HG02885 (cell line): ENCODE measurements around the gene BIRC6.
"Not testable (repeated sequence)": the region's sequence is repeated elsewhere in the genome, so short reads cannot be mapped to it uniquely, and the experiment has no call there.

ENCODE experiments used
- ATAC-seq: cut with Tn5 transposase; IDR thresholded peaks from one replicate; pipeline ENCODE4 v1.9.1; 2021; ENCODE audit warnings: mild to moderate bottlenecking; ENCODE audit not compliant: unreplicated experiment, poor library complexity

Gene BIRC6

GRCh38 chr2:32356681-32357317 is at the start of gene BIRC6:
TSS of gene BIRC6 (plus strand) at chr2:32357023. CDS start at chr2:32357162, 139 bp downstream.
- peak; percentile 88 for ATAC-seq

GRCh38 chr2:32310577-32310976 is 46.2 kb upstream of the BIRC6 start:
- no peak for ATAC-seq

- ATAC-seq: no peak
Measured at GRCh38 chr2:32314886-32315285, 41.9 kb upstream of the BIRC6 start.

DNA sequence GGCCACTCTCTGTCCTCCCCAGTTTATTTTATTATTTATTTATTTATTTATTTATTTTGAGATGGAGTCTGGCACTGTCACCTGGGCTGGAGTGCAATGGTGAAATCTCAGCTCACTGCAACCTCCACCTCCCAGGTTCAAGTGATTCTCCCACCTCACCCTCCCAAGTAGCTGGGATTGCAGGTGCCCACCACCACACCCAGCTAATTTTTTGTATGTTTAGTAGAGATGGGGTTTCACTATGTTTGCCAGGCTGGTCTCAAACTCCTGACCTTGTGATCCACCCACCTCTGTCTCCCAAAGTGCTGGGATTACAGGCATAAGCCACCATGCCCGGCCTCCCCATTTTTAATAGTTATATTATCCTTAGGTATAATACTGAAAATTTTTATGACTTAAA is 28.1 kb upstream of the BIRC6 start:
- not testable (repeated sequence) for ATAC-seq

GRCh38 chr2:32329180-32329980 is 27.4 kb upstream of the BIRC6 start:
- not testable (repeated sequence) for ATAC-seq

DNA sequence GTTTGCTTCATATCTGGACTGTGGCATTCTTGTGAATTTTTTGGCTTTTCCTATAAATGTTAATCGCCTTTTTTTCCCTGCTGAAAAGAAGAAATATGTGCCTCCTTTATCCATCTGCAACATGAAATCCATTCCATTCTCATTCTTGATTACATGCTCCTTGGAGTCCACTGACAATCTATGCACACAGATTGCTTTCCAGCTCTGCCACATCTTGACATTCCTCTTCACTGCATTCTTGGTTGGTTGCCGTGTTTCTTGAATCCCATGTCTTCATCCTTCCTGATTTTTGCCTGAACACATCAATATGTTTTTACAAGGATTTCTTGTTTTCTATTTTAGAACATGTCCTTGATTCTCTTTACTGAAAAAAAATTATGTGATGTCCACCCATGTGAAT is 26.7 kb upstream of the BIRC6 start:
- ATAC-seq: no peak

- ATAC-seq: no peak
Measured at GRCh38 chr2:32342801-32343200, 14.0 kb upstream of the BIRC6 start.

- not testable (repeated sequence) for ATAC-seq
Measured at GRCh38 chr2:32350797-32351196, 6.0 kb upstream of the BIRC6 start.

DNA sequence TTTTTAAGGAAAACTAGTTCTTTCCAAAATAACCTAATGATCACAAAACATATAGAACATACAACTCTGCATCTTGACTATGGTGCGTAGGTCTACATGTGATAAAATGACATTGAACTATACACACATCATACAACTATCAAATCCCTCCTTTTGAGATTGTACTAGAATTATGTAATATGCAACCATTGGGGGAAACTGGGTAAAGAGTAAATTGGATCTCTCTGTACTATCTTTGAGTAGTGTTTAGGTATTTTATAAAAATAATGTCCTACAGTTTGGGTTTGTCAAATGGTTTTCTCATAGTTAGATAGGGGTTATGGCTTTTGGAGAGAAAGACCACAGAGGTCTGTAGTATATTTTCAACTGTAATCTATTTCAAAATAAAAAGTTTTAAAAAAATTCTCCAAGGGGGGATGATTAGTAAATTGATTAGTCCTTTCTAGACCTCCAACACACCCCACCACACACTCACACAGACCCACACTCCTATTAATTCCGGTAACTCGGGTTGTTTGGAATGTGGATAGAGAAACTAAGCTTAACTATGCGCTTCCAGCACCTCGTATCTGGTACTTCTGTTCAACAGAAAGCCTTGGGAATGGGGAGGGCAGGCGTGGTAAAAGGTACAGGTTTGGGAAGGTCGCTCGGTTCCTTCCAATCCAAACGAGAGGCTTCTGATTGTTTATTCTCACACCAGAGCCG is 695 bp upstream of the BIRC6 start:
- ATAC-seq: no peak

GRCh38 chr2:32357318-32358110 is 691 bp downstream of the BIRC6 start:
- ATAC-seq: peak; percentile 7

DNA sequence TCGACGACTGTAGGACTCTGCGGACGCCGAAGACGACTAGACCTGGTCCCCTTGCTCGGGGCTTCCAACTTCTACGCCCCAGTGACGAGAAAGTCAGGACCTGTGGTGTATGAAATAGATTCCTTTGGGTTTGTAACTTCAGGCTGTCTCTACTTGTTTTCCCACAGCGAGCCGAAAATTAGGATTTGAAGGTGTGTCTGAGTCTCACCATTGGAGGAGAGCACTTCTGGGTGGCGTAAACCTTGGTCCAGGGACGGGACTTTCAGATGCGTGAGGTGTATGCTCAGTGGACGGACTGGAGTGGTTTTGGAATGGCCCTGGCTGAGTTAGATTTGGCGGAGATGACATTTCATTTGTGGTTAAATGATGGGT is 1.3 kb downstream of the BIRC6 start:
- ATAC-seq: no peak

DNA sequence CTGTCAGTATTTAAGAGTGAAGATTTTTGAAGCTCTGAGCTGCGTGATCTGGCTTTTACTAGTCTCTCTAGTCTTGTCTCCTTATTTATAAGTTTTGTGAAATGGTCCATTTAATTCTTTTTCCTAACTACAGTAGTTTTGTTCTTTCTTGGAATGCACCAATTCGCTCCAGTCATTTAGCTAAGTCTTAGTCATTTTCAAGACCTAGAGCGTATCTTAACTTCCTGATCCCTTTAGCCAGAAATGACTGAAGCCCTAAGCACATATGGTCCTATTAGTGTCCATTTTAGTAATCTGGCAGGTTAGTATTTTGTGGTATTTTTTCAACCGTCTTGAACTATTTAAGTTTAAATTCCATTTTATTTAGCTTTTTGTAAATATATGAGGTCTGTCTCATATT is 3.6 kb downstream of the BIRC6 start:
- no peak for ATAC-seq

DNA sequence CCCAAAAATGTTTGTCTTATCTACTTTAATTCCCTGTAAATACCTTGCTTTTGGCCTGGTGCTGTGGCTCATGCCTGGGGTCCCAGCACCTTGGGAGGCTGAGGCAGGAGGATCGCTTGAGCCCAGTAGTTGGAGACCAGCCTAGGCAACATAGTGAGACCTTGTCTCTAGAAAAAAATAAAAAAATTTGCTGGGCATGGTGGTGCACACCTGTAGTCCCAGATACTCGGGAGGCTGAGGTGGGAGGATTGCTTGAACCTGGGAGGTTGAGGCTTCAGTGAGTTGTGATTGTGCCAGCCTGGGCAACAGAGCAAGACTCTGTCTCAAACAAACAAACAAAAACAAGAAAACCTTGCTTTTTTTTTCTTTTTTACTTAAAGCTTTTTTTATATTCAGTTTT is 6.2 kb downstream of the BIRC6 start:
- not testable (repeated sequence) for ATAC-seq

GRCh38 chr2:32363597-32363996 is 6.8 kb downstream of the BIRC6 start:
- ATAC-seq: no peak

- not testable (repeated sequence) for ATAC-seq
Measured at GRCh38 chr2:32364290-32364689, 7.5 kb downstream of the BIRC6 start.

GRCh38 chr2:32365679-32366078 is 8.9 kb downstream of the BIRC6 start:
- ATAC-seq: not testable (repeated sequence)

GRCh38 chr2:32366595-32366994 is 9.8 kb downstream of the BIRC6 start:
- ATAC-seq: no peak

- ATAC-seq: no peak
Measured at GRCh38 chr2:32369222-32369621, 12.4 kb downstream of the BIRC6 start.

GRCh38 chr2:32370942-32371341 is 14.1 kb downstream of the BIRC6 start:
- ATAC-seq: not testable (repeated sequence)

DNA sequence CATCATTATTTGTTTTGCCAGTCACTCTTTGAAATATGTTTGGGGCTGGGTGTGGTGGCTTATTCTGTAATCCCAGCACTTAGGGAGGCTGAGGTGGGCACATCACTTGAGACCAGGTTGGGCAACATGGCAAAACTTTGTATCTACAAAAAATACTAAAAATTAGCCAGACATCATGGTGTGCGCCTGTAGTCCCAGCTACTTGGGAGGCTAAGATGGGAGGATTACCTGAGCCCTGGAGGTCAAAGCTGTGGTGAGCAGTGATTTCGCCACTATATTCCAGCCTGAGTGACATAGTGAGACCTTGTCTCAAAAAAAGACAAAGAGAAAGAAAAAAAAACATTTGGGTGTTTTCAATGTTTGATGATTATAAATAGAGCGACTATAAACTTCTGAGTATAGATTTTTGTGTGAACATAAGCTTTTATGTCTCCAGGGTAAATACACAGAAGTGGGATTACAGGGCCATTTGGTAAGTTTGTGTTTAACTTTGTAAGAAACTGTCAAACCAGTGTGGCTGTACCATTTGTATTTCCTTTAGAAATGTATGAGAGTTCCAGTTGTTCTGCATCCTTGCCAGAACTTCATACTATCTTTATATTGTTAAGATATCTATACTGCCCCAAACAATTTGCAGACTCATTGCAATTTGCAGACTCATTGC is 15.8 kb downstream of the BIRC6 start:
- ATAC-seq: no peak
